ENCODE measurements around the gene PLOD1.
"Not testable (repeated sequence)": the region's sequence is repeated elsewhere in the genome, so short reads cannot be mapped to it uniquely, and the experiment has no call there.

PLOD1 gene

DNA sequence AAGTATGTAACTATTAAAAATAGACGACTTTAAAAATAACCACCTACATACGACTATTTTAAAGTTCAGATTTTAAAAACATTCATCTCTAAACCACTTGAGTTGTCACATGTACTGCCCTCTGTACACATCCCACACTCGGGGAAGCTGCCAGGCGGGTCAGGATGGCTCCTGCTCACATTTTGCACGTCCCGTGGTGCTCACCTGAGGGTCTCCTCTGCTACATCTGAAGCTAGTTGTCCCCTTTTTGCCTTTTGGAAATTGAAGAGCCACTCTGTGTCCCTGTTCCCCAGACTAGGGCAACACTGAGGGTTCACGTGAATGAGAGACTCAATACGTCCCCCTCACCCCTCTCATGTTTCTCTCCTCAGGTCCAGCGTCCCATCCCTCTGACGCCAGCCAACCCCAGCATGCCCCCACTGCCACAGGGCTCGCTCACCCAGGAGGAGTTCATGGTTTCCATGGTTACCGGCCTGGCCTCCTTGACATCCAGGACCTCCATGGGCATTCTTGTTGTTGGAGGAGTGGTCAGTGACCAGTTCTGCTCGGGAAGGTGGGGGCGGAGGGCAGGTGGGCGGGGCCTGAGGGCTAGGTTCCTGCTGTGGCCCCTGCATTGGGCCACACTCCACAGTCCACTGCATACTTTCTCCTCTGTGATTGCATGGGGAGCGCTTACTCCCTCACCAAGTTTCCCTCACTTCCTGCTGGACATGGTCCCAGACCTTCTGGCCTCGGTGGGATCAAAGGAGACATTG is 71.8 kb downstream of the PLOD1 start:
- no peak for DNase-seq (ENCODE audit: low spot score)

DNA sequence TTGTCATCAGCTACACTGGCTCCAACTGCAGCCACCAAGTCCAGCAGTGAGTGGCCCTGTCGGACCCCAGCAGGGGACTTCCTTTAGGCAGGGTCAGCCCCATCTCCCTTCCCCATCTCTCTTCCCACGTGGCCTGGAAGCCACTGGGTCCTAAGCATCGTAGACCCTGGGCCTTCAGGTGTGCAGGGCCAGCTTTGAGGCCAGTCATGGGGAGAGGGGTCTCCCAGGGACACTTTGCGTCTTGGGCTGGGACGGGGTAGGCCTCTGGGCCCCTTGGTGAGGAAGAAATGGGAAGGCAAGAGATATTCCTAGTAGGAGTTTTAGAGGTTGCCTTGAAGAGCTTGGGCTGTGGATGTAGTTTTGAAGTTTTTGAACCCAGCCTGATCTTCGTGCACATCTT is 72.7 kb downstream of the PLOD1 start:
- DNase-seq (ENCODE audit: low spot score): no peak

DNA sequence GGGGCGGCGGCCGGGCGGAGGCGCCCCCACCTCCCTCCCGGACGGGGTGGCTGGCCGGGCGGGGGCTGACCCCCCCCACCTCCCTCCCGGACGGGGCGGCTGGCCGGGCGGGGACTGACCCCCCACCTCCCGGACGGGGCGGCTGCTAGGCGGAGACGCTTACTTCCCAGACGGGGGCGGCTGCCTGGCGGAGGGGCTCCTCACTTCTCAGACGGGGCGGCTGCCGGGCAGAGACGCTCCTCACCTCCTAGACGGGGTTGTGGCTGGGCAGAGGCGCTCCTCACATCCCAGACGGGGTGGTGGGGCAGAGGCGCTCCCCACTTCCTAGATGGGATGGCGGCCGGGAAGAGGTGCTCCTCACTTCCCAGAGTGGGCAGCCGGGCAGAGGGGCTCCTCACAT is 73.8 kb downstream of the PLOD1 start:
- not testable (repeated sequence) for DNase-seq (ENCODE audit: low spot score)

DNA sequence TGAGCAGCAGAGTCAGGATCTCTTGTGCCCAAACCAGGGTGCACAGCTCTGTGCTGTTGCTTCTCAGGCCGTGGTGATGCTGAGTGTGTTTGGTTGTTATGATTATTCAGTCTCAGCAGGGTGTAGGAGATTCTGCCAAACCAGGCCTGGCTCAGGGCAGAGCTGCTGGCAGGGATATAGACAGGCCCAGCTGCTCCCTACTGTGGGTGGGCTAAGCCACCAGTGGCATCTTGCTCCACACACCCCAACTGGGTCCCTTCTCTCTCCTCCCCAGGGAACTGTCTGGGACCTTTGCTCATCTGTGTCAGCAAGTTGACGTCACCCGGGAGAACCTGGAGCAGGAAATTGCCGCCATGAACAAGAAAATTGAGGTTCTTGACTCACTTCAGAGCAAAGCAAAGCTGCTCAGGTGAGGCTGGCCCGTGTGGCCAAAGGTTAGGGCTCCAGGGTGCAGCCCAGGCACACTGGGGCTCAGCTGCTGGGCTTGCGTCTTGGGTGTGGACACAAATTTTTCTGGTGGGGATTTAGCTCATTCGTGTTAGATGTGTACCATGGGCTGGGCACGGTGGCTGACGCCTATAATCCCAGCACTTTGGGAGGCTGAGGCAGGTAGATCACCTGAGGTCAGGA is 74.9 kb downstream of the PLOD1 start:
- no peak for DNase-seq (ENCODE audit: low spot score)

DNA sequence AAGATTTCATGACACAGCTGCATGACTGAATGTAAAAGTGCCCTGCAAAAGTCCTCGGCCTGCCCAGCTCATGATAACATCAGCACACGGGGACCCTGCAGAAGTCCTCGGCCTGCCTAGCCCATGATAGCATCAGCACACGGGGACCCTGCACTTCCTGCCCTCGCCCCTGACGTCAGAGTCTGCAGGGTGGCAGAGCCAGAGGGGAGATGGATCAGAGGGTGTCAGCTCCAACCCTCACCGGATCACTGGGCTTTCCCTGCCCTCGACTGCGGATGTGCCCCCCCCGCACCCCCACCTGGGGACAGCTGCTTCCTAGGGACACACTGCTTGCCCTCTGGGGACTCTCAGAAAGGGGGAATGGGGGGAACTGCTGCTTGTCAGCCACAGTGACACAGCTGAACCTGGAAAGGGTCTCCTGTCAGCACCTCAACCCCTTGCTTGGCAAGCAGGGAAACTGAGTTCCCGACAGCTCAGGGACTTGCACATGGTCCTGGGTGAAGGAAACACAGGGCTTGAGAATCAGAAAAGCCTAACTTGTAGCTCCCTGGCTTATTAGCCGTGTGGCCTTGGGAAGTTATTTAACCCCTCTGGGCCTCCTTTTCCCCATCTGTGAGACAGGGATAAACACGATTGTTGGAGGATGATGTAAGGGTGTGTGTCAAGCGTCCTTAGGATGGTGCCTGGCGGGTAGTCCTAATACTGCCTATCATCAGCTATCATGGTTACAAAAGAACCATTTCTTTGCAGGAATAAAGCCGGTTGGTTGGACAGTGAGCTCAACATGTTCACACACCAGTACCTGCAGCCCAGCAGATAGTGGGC is 76.4 kb downstream of the PLOD1 start:
- no peak for DNase-seq (ENCODE audit: low spot score)

DNA sequence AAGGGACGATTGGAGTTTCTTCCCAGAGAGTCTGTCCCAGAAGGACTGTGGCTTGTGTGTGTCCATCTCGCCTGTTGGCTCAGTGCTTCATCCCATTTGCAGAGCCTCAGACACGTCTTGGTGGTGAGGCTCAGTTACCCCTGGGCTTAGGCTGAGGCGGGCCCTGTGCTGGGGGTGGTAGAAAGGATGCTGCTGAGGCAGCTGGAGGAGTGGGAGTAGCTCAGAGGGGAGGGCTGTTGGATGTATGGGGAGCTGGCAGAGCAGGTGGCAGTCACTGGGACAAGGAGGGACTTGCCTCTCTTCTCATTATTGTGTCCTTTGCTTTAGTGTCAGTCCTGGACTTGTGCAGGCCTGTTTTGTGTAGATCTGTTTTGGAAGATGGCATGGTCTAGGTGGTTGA is 77.5 kb downstream of the PLOD1 start:
- DNase-seq (ENCODE audit: low spot score): no peak

DNA sequence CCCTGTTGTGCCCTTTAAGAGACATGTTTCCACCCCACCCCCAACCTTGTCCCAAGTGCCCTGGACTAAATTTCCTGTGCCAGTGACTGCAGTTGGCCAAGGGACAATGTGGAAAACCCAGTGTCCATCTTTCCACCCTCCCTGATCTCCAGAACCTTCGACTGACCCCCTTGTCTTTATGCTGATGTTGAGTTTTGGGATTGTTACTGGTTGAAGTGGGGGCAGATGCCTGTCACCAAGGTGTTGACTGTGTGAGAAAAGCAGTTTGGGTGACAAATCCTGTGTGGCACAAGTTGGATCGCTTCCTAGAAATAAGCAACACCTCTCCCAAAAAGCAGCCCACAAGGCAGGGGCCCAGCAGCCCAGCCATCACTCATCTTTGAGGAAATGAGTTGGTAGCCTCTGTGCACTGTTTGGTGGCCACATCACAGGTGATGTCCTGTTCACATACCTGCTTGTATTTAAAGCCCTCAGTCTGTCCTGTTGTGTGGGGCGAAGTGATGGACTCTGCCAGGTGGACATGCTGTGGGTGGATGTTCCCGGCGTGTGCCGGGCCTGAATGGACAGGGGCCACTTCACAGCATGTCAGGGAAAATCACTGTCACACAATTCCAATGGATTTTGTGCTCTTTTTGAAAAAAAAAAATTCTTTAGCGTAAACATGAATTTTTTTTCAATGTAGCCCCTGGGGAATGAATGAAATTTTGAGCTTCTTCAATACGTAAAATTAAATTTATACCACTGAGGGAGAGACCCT is 78.2 kb downstream of the PLOD1 start:
- no peak for DNase-seq (ENCODE audit: low spot score)

DNA sequence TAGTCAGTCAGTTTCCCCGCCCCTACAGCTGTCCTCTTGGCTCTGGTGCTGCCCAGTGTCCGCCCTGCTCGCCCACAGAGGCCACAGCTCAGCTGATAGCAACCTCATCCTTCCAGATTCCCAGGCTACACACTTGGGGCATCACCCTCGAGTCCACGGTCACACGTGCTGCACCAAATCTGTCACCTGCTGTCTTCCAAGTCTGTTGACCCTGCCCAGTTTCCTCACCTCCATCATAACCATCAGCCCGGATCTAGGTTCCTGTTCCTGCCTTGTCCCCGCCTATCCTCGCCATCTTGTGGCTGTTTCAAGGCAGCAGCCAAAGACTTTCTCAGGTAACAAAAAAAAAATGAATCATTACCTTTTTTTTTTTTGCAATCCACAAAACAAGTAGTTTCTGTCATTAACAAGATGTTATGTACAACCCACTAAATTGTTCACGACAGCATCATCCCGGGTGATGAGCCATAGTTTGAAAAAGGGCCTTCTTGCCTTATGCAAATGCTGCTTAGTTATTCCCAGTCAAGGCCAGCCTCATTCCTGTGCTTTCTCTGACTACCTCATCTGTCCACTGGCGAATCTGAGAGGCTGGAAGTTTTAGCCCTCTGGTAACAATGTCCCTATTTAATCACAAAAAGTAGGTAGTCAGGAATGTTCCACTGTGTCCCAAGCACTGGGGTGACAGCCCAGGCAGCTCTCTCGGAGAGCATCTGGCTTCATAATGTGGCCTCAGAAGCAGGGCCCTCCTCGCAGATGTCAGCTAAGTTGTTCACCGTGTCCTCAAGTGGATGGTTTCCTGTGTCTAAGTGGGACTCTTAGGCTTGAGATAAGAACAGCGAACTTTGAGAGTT is 79.8 kb downstream of the PLOD1 start:
- DNase-seq (ENCODE audit: low spot score): no peak

DNA sequence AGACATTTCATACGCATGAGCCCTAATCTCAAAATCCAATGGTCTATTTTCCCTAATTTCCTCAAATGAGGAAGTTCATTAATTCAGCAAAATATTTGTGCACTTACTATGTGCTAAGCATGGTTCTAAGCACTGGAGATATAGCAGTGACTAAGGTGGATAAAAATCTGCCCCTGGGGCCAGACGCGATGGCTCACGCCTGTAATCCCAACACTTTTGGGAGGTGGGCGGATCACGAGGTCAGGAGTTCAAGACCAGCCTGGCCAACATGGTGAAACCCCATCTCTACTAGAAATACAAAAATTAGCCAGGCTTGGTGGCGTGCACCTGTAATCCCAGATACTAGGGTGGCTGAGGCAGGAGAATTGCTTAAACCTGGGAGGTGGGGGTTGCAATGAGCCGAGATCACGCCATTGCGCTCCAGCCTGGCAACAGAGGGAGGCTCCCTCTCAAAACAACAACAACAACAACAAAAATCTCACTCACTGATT is 80.5 kb downstream of the PLOD1 start:
- DNase-seq (ENCODE audit: low spot score): no peak

DNA sequence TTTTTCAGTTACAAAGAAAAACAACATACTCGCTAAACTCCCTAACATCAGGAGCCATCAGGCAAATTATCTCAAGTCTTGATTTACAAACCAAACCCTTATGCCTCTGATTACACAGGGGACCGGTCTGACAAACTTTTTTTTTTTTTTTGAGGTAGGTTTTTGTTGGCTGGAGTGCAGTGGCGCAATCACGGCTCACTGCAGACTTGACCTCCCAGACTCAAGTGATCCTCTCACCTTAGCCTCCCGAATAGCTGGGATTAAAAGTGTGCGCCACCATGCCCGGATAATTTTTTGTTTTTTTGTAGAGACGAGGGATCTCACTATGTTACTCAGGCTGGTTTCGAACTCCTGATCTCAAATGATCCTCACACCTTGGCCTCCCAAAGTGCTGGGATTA is 81.0 kb downstream of the PLOD1 start:
- DNase-seq (ENCODE audit: low spot score): no peak

DNA sequence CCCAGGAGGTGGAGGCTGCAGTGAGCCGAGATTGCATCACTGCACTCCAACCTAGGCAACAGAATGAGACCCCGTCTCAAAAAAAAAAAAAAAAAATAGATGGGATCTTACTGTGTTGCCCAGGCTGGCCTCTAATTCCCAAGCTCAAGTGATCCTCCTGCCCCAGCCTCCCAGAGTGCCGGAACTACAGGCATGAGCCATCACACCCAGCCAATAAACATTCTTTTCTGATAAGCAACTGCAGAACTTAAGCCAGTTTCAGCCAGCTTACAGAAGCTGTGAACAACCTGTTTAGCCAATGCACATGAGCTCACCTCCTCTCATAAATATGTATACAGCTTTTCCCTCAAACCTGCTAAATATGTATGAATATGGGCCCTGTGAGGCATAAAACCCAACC is 81.7 kb downstream of the PLOD1 start:
- no peak for DNase-seq (ENCODE audit: low spot score)

DNA sequence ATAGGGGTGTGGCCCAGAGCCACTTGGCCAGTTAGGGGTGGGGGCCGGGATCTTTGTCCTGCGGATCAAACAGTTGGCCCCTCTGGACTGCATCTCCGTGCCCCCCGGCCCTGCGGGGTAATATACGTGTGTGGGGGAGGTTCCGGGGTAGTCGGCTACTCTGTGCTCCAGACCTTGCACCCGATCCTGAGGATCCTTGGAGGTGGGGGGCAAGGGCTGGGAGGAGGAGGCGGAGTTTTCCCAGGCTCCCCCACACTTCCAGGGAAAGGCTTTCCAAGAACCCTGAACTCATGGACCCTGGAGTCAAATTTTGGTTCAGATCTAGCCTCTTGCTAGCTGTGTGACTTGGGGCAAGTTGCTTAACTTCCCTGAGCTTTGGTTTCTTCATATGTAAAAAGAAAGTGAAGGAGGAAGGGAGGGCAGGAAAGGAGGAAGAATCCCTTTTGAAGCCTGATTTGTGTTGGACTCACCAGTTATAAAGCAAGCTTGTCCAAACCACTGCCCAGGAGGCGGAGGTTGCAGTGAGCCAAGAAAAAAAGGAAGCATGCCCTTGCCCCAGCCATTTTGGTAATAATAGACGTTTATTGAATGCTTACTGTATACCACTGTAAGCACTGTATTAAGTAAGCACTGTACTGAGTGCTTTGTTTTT is 85.5 kb downstream of the PLOD1 start:
- DNase-seq (ENCODE audit: low spot score): no peak

DNA sequence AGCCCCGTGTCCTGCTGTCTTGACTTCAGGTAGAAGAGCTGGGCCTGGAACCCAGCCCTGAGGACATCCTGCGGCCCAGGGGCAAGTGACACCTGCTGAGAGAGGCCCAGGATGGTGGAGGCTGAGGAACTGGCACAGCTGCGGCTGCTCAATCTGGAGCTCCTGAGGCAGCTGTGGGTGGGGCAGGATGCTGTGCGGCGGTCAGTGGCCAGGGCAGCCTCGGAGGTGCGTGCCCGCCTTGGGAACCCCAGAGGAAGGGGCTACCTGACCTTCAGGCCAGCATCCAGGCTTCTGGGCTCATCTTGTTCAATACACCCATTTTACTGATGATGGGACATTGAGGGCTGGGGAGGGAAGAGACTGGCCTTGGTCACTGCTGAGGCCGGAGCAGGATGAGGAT is 87.1 kb downstream of the PLOD1 start:
- no peak for DNase-seq (ENCODE audit: low spot score)

DNA sequence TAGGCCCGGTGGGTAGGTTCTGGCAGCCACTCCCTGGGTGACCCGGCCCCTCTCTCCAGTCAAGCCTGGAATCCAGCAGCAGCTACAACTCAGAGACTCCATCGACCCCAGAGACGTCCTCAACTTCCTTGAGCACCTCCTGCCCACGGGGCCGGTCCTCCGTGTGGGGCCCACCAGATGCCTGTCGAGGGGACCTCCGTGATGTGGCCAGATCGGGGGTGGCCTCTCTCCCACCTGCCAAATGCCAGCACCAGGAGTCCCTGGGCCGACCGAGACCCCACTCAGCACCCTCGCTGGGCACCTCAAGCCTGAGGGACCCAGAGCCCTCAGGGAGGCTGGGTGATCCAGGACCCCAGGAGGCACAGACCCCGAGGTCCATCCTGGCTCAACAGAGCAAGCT is 87.5 kb downstream of the PLOD1 start:
- no peak for DNase-seq (ENCODE audit: low spot score)
